Adrenal gland (tissue), 12 donors: ENCODE data around the gene MED12L. TPM values are rescaled to one million over a fixed set of nuclear protein-coding genes. Genes with fewer than 3 reads are reported as not detected.

Experiments
- DNase-seq, 7 donors: peaks; one replicate each; pipeline ENCODE4 v3.0.0-alpha.2; 2019 to 2020
- H3K27ac ChIP-seq, 5 donors: fragments of 200-600 bp; sonication (generic) in 4 of 5; 1 replicate in 3 of 5; 2 replicates in 2 of 5; pipeline versions ENCODE4 v1.5.1 to v1.8.0; 2016 to 2020; ENCODE audit warnings: mild to moderate bottlenecking in 1 of 5
- H3K27me3 ChIP-seq: fragments of 200-600 bp; 2 replicates; pipeline ENCODE4 v1.8.0; 2021
- H3K36me3 ChIP-seq, 2 donors: fragments of 200-600 bp; replicated peaks in 1 of 2; 1 replicate in 1 of 2; 2 replicates in 1 of 2; pipeline versions ENCODE4 v1.5.1 to v1.8.0; 2018 to 2022
- H3K4me1 ChIP-seq, 2 donors: fragments of 200-600 bp; replicated peaks in 1 of 2; 1 replicate in 1 of 2; 2 replicates in 1 of 2; pipeline versions ENCODE4 v1.5.1 to v1.8.0; 2018 to 2021
- H3K4me3 ChIP-seq, 4 donors: fragments of 200-600 bp; sonication (generic) in 3 of 4; one replicate each; pipeline ENCODE4 v1.5.1; 2016 to 2018
- H3K9me3 ChIP-seq, 3 donors: fragments of 200-600 bp; sonication (generic) in 1 of 3; replicated peaks in 1 of 3; 1 replicate in 2 of 3; 2 replicates in 1 of 3; pipeline versions ENCODE4 v1.5.1 to v1.8.0; 2016 to 2021
- POLR2A ChIP-seq, 2 donors: fragments of 450-650 bp; IDR thresholded peaks; one replicate each; pipeline ENCODE4 v1.6.1; 2017; ENCODE audit warnings: antibody characterized with exemption in 2 of 2, mild to moderate bottlenecking in 2 of 2, moderate library complexity in 1 of 2
- WGBS, 4 donors: extraction: QIAGEN DNeasy Blood & Tissue Kit in 2 of 4; methylation state at CpG; one replicate each; pipeline versions ENCODE4 v1.1.5 to v1.1.7; 2013 to 2017; 5-methylcytosine and 5-hydroxymethylcytosine counted together
- intact Hi-C, 2 donors: fragments of 100-400 bp; cut with DNase I; formaldehyde crosslinking; loops; one replicate each; pipeline versions ENCODE4 v1.14.1 to v1.15.0; 2022 to 2023
- polyA plus RNA-seq, 3 donors: library from polyadenylated mRNA; stranded (reverse); fragments of 200-250 nt in 2 of 3; fragments of 350-450 nt in 1 of 3; fragmentation: Illumina TruSeq in 1 of 3; extraction: RNeasy Lipid Tissue Mini Kit (QIAGEN cat#74804) in 1 of 3; gene quantifications; one replicate each; pipeline ENCODE4 v1.2.3, GENCODE V29; 2013 to 2014
- total RNA-seq, 9 donors: library from RNA; depleted of rRNA in 4 of 9; stranded (reverse); fragments of >200 nt in 4 of 9; fragments of 120-200 nt in 1 of 9; fragmentation: NEBNext Ultra II Directional in 1 of 9; extraction: Animal tissue kit (Norgen Biotek cat#: 25700) in 1 of 9; gene quantifications; one replicate each; pipeline versions ENCODE4 v1.1.0 to v1.2.4, GENCODE V29; 2013 to 2023
- TF ChIP-seq, protein P1 (sequence below), 6 experiments: fragments of 450-650 bp in 4 of 6; fragments of 200-600 bp in 2 of 6; sonication (generic) in 1 of 6; IDR thresholded peaks; 1 replicate in 5 of 6; 2 replicates in 1 of 6; pipeline versions ENCODE4 v1.5.1 to v1.8.0; 2016 to 2021; ENCODE audit warnings: antibody characterized with exemption in 6 of 6, mild to moderate bottlenecking in 2 of 6, moderate library complexity in 1 of 6
- donor health status: healthy with polysubstance abuse.
- donor health status: Bipolar disorder and iron deficiency.
- donor health status: DM: yes; HTN: yes; CAD: no.
- donor health status: DM: no; HTN: no; CAD: no.
- donor health status: DM: no; HTN: no; CAD: no.
- donor health status: DM: yes; HTN: yes; CAD: no.

Gene MED12L
- total and polyA plus RNA-seq, 12 donors = 0.77 to 25.0 (median 6.3) TPM

DNA sequence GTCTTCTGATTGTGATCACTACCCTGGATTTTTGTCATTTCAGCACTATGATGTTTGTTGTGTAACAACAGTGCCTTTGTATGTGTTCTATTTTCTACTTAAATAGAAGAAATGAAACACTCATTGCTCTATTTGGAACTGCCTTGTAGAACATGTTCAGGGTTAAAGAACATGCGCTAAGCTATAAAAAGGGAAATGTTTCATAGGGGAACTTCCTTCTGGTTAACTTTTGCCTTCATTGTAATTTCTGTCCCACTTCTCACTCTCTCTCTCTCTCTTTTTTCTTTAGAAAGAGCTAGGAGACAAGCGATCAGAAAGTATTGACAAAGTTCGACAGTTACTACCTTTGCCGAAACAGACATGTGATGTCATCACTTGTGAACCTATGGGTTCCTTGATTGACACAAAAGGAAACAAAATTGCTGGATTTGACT, 299.3 kb downstream of the MED12L start, which contains the start of gene P2RY12:
P2RY12 (minus strand) TSS at position 13 of the 434 bp plus-strand sequence. CDS start 45,908 bp downstream, outside the sequence.
- no peak for DNase-seq
- no peak within 1 kb of the TSS for H3K27ac ChIP-seq
- intact Hi-C loops = no loop called here
- H3K27me3 ChIP-seq = no peaks in the 10 kb centered on the region
- H3K4me3 ChIP-seq = peak within 1 kb of the TSS in 2 of 4 donors; percentile 20 to 50
- 79 to 86% (median 81%) methylated on average over 4 of the region's 4 CpGs for whole genome bisulfite sequencing, 4 donors
- H3K4me1 ChIP-seq = peaks cover 0 to 16% of the 10 kb centered on the region in 2 donors
- no peaks in the 10 kb centered on the region for H3K9me3 ChIP-seq
- H3K36me3 ChIP-seq = no peaks in the 10 kb centered on the region
- TF ChIP-seq, protein P1, sequence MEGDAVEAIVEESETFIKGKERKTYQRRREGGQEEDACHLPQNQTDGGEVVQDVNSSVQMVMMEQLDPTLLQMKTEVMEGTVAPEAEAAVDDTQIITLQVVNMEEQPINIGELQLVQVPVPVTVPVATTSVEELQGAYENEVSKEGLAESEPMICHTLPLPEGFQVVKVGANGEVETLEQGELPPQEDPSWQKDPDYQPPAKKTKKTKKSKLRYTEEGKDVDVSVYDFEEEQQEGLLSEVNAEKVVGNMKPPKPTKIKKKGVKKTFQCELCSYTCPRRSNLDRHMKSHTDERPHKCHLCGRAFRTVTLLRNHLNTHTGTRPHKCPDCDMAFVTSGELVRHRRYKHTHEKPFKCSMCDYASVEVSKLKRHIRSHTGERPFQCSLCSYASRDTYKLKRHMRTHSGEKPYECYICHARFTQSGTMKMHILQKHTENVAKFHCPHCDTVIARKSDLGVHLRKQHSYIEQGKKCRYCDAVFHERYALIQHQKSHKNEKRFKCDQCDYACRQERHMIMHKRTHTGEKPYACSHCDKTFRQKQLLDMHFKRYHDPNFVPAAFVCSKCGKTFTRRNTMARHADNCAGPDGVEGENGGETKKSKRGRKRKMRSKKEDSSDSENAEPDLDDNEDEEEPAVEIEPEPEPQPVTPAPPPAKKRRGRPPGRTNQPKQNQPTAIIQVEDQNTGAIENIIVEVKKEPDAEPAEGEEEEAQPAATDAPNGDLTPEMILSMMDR (IDR thresholded peaks at IDR 0.05) = no peak
- no peak for TF ChIP-seq POLR2A (IDR thresholded peaks at IDR 0.05)

DNA sequence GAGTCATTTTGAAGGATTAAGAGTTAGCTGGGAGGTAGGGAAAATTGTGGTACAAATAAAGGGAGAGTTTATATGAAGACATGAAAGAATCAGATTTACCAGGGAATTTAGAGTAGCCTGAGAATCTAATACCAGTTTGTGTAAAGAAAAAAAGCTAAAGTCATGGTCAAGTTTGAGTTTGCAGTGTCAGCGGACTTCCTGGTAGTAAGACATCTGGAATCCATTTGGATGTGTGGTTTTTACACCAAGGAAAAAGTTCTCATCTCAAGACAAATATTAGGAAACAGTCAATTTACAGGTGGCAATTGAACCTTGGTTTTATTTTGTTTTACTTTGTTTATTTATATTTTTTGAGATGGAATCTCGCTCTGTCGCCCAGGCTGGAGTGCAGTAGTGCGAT, 300.6 kb downstream of the MED12L start:
- TF ChIP-seq, protein P1 (IDR thresholded peaks at IDR 0.05) = no peak
- TF ChIP-seq POLR2A (IDR thresholded peaks at IDR 0.05) = no peak
- H3K4me1 ChIP-seq = peaks cover 0 to 16% of the 10 kb centered on the region in 2 donors
- no peak overlapping the region for H3K4me3 ChIP-seq
- H3K27me3 ChIP-seq = no peaks in the 10 kb centered on the region
- 80 to 98% (median 89%) methylated on average over 4 of the region's 4 CpGs for WGBS, 4 donors
- no peak overlapping the region for H3K27ac ChIP-seq
- H3K36me3 ChIP-seq = no peaks in the 10 kb centered on the region
- intact Hi-C loops = no loop called here
- no peak for DNase-seq
- H3K9me3 ChIP-seq = no peaks in the 10 kb centered on the region

DNA sequence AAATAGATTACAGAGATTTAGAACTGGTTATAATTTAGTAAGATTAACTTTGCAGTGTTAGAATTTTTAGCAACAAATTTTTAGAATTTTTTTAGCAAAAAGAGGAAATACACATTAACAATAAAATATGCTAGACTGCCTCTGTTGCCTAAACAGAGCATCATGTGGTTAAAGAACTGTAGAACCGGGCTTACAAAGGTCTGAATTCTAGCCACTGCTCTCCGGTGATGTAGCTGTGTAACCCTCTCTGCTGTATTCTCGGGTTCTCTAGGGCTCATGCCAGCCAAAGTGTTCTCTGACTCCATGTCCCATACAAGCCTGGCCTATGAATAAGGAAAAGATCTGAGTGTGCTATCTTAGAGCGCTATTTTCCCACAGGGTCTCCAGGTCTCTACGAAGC, 302.0 kb downstream of the MED12L start:
- WGBS, 4 donors = 81 to 90% (median 86%) methylated on average over 4 to 5 of the region's 5 CpGs
- no peaks in the 10 kb centered on the region for H3K9me3 ChIP-seq
- H3K36me3 ChIP-seq = no peaks in the 10 kb centered on the region
- peaks cover 0 to 16% of the 10 kb centered on the region in 2 donors for H3K4me1 ChIP-seq
- peak overlapping the region in 1 of 5 donors; percentile 55 for H3K27ac ChIP-seq
- DNase-seq = no peak
- no peak overlapping the region for H3K4me3 ChIP-seq
- intact Hi-C loops = no loop called here
- TF ChIP-seq POLR2A (IDR thresholded peaks at IDR 0.05) = no peak
- TF ChIP-seq, protein P1 (IDR thresholded peaks at IDR 0.05) = no peak
- H3K27me3 ChIP-seq = no peaks in the 10 kb centered on the region

DNA sequence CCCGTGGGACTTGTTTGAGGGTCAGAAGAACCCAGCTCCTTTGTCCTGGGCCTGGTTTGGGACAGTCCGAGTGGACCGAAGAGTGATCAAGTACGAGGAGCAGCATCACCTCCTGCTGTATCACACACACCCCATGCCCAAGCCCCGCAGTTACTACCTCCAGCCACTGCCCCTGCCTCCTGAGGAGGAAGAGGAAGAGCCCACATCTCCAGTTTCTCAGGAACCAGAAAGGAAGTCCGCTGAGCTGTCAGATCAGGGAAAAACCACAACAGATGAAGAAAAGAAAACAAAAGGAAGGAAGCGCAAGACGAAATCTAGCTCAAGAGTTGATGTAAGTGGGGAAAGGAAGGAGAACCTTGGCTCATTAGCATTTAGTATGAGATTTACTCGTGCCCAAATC, 302.4 kb downstream of the MED12L start:
- Histone ChIP-seq H3K9me3 (no peaks in the 10 kb centered on the region), H3K36me3 (no peaks in the 10 kb centered on the region), H3K27ac (peak overlapping the region in 1 of 5 donors; percentile 55), H3K27me3 (no peaks in the 10 kb centered on the region), H3K4me3 (no peak overlapping the region), H3K4me1 (peaks cover 0 to 16% of the 10 kb centered on the region in 2 donors)
- TF ChIP-seq, protein P1 (IDR thresholded peaks at IDR 0.05) = no peak
- TF ChIP-seq POLR2A (IDR thresholded peaks at IDR 0.05) = no peak
- intact Hi-C loops = no loop called here
- WGBS, 4 donors = 80 to 87% (median 85%) methylated on average over 9 of the region's 9 CpGs
- peak in 1 of 7 donors; percentile 10 for DNase-seq
